NCI-H1105 (cell line): ENCODE data around the gene SEMA4D.
"Not testable (repeated sequence)": the region's sequence is repeated elsewhere in the genome, so short reads cannot be mapped to it uniquely, and the experiment has no call there.

ENCODE experiments used
- DNase-seq: peaks from one replicate; lab custom pipeline; 2025; lab: John Stamatoyannopoulos, UW

SEMA4D gene

GRCh38 chr9:89352874-89353649 lies 144.9 kb downstream of the SEMA4D start:
- DNase-seq: no peak

GRCh38 chr9:89352451-89352850 lies 145.5 kb downstream of the SEMA4D start:
- no peak for DNase-seq

GRCh38 chr9:89351584-89352300 lies 146.2 kb downstream of the SEMA4D start:
- DNase-seq: no peak

- DNase-seq: no peak
Observed at GRCh38 chr9:89350988-89351557, 146.8 kb downstream of the SEMA4D start.

GRCh38 chr9:89349607-89350006 lies 148.3 kb downstream of the SEMA4D start:
- DNase-seq: no peak

- DNase-seq: no peak
Observed at GRCh38 chr9:89347651-89348050, 150.3 kb downstream of the SEMA4D start.

- DNase-seq: no peak
Observed at GRCh38 chr9:89346696-89347095, 151.2 kb downstream of the SEMA4D start.

- DNase-seq: no peak
Observed at GRCh38 chr9:89345476-89345875, 152.4 kb downstream of the SEMA4D start.

GRCh38 chr9:89343812-89344211 lies 154.1 kb downstream of the SEMA4D start:
- DNase-seq: not testable (repeated sequence)

- DNase-seq: no peak
Observed at GRCh38 chr9:89342948-89343347, 155.0 kb downstream of the SEMA4D start.

GRCh38 chr9:89342213-89342612 lies 155.7 kb downstream of the SEMA4D start:
- DNase-seq: no peak

GRCh38 chr9:89340332-89340731 lies 157.6 kb downstream of the SEMA4D start:
- DNase-seq: no peak

- DNase-seq: no peak
Observed at GRCh38 chr9:89339807-89340206, 158.1 kb downstream of the SEMA4D start.

- DNase-seq: no peak
Observed at GRCh38 chr9:89330513-89330912, 167.4 kb downstream of the SEMA4D start.

GRCh38 chr9:89329917-89330316 lies 168.0 kb downstream of the SEMA4D start:
- DNase-seq: no peak

GRCh38 chr9:89328064-89328463 lies 169.8 kb downstream of the SEMA4D start:
- DNase-seq: no peak

- DNase-seq: no peak
Observed at GRCh38 chr9:89325733-89326132, 172.2 kb downstream of the SEMA4D start.

GRCh38 chr9:89323390-89323789 lies 174.5 kb downstream of the SEMA4D start:
- DNase-seq: no peak

- no peak for DNase-seq
Observed at GRCh38 chr9:89319015-89319905, 178.7 kb downstream of the SEMA4D start.

GRCh38 chr9:89318123-89319014 lies 179.5 kb downstream of the SEMA4D start, which contains the start of gene SECISBP2:
SECISBP2 (plus strand) TSS chr9:89318500; CDS start chr9:89318577, 77 bp downstream.
- peak; percentile 92 for DNase-seq

GRCh38 chr9:89317282-89317681 lies 180.6 kb downstream of the SEMA4D start:
- DNase-seq: no peak
